NCI-H1417 treated with DMSO at 0.1 percent for 48 hours (cell line): ENCODE data around the gene LRRTM4.
"Not testable (repeated sequence)": the region's sequence is repeated elsewhere in the genome, so short reads cannot be mapped to it uniquely, and the experiment has no call there.

Experiments used
- DNase-seq: peaks from one replicate; lab custom pipeline; 2025; lab: John Stamatoyannopoulos, UW

LRRTM4 gene

GRCh38 chr2:77314721-77315120 is 207.5 kb downstream of the LRRTM4 start:
- no peak for DNase-seq

- no peak for DNase-seq
Observed at GRCh38 chr2:77310416-77310815, 211.8 kb downstream of the LRRTM4 start.

- DNase-seq: no peak
Observed at GRCh38 chr2:77309725-77310124, 212.5 kb downstream of the LRRTM4 start.

GRCh38 chr2:77301441-77301840 is 220.7 kb downstream of the LRRTM4 start:
- no peak for DNase-seq

GRCh38 chr2:77296791-77297190 is 225.4 kb downstream of the LRRTM4 start:
- no peak for DNase-seq

- DNase-seq: no peak
Observed at GRCh38 chr2:77294474-77294873, 227.7 kb downstream of the LRRTM4 start.

- DNase-seq: no peak
Observed at GRCh38 chr2:77284353-77284752, 237.8 kb downstream of the LRRTM4 start.

- no peak for DNase-seq
Observed at GRCh38 chr2:77271262-77271661, 250.9 kb downstream of the LRRTM4 start.

GRCh38 chr2:77270433-77270832 is 251.7 kb downstream of the LRRTM4 start:
- no peak for DNase-seq

GRCh38 chr2:77268626-77269025 is 253.6 kb downstream of the LRRTM4 start:
- no peak for DNase-seq

- no peak for DNase-seq
Observed at GRCh38 chr2:77232909-77233425, 289.2 kb downstream of the LRRTM4 start.

- DNase-seq: no peak
Observed at GRCh38 chr2:77228391-77228790, 293.8 kb downstream of the LRRTM4 start.

- DNase-seq: no peak
Observed at GRCh38 chr2:77210725-77211124, 311.5 kb downstream of the LRRTM4 start.

GRCh38 chr2:77207331-77207730 is 314.8 kb downstream of the LRRTM4 start:
- no peak for DNase-seq

GRCh38 chr2:77201755-77202154 is 320.4 kb downstream of the LRRTM4 start:
- DNase-seq: no peak

- no peak for DNase-seq
Observed at GRCh38 chr2:77199411-77199810, 322.8 kb downstream of the LRRTM4 start.

- DNase-seq: no peak
Observed at GRCh38 chr2:77193858-77194448, 328.2 kb downstream of the LRRTM4 start.

- DNase-seq: no peak
Observed at GRCh38 chr2:77192811-77193289, 329.3 kb downstream of the LRRTM4 start.

- DNase-seq: no peak
Observed at GRCh38 chr2:77191665-77192064, 330.5 kb downstream of the LRRTM4 start.

GRCh38 chr2:77190721-77191346 is 331.3 kb downstream of the LRRTM4 start:
- no peak for DNase-seq

GRCh38 chr2:77185052-77185451 is 337.1 kb downstream of the LRRTM4 start:
- no peak for DNase-seq

- no peak for DNase-seq
Observed at GRCh38 chr2:77179297-77179696, 342.9 kb downstream of the LRRTM4 start.

GRCh38 chr2:77175266-77175780 is 346.9 kb downstream of the LRRTM4 start:
- DNase-seq: not testable (repeated sequence)
